Glomerular endothelial cell (primary cell): Measurements from ENCODE around the gene CPSF6. TPM values are rescaled to one million over a fixed set of nuclear protein-coding genes. Genes with fewer than 3 reads are reported as not detected.
"Not testable (repeated sequence)": the region's sequence is repeated elsewhere in the genome, so short reads cannot be mapped to it uniquely, and the experiment has no call there.

Source experiments
- DNase-seq: peaks from one replicate; pipeline ENCODE4 v3.0.0-alpha.2; 2011; ENCODE audit warnings: low read depth, low spot score; ENCODE audit errors: extremely low read depth
- total RNA-seq: library from RNA; depleted of rRNA; stranded (reverse); fragments of >200 nt; gene quantifications from 2 replicates; pipeline ENCODE4 v1.2.3, GENCODE V29; 2015

CPSF6 gene, protein sequence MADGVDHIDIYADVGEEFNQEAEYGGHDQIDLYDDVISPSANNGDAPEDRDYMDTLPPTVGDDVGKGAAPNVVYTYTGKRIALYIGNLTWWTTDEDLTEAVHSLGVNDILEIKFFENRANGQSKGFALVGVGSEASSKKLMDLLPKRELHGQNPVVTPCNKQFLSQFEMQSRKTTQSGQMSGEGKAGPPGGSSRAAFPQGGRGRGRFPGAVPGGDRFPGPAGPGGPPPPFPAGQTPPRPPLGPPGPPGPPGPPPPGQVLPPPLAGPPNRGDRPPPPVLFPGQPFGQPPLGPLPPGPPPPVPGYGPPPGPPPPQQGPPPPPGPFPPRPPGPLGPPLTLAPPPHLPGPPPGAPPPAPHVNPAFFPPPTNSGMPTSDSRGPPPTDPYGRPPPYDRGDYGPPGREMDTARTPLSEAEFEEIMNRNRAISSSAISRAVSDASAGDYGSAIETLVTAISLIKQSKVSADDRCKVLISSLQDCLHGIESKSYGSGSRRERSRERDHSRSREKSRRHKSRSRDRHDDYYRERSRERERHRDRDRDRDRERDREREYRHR
- total RNA-seq = 28.9 and 29.2 TPM in 2 replicates

DNA sequence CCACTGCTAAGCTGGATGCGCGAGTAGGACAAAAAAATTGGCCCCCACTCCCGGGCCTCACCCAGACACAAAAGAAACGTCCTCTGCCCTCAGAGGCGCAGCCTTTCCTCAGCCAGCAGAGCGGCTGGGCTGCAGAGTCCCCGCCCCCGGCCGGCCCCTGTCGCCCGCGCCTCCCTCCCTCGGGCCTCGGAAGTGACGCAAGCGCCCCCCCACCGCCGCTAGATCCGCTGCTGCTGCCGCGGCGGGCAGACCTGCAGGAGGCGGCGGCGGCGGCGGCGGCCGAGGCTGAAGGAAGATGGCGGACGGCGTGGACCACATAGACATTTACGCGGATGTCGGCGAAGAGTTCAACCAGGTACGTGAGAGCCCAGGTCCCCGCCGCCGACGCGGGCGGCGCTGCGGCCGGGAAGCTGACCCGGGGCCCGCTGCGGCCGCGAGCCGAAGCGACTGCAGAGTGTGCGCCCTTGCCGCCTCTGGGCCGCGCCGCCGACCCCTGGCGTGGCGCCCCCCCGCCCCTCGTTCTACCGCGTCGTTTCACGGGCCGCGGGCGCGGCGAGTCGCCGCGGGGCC, at the start of gene CPSF6:
Gene CPSF6, plus strand, starts transcription at position 218 of the 570 bp plus-strand sequence. Its CDS starts 78 bp downstream, at position 296.
- DNase-seq = peak; percentile 25

DNA sequence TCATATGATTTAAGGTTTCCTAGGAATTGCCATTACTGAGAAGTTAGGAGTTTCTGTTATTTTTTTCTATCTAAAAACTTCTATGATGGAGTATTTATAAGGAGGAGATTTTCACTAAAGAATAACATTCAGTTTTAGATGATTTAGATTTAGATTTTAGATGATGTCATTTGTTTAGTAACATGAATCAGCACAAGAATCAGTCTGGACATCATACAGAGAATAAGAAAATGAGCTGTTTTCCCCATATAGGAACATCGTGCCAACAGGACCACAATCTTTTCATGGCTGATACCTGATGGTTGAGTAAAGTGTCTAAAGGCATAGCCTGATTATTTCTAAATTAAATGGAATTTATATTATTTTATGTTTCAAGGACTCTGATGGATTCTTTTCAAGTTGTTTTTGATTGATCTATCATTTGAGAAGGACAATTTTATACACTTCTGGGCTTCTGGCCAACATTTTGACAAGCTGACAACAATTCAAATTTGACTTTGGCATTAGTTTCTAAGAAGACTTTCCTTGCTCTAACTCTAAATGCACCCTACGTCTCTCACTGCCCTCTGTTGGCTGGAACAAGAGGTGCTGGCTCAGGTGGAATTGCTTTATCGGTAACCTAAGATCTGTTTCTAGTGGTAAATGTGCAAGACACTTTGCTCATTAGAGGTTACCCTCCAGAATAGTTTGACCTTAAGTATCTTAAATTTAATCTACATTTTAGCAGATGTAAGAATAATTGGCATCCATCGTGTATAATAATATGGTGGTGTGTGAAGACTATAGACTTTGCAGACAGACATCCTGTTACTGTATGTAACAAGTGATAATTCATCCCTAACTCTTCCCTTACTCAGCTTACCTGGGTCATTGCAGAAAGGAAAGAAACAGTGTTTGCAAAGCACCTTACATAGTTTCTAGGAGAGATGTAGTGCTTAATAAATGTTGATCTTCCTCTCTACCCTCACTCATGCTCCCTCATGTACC, 42.8 kb upstream of the CPSF6 start:
- DNase-seq = no peak

DNA sequence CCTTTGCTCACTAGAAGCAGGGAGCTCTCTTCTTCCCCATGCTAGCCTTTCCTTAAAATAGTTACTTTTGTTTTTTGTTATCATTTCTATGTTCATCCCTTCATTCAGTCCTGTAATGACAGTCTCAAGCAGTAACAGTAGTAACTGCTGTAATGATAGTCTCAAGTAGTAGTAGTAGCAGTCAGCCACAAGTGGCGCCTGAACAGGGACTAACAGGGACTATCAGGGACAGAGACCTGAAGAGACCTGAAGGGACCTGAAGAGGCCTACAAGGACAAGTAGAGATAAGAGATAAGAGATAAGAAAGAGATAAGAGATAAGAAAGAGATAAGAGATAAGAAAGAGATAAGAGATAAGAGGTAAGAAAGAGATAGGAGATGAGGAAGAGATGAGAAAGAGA, 39.4 kb upstream of the CPSF6 start:
- DNase-seq = not testable (repeated sequence)

DNA sequence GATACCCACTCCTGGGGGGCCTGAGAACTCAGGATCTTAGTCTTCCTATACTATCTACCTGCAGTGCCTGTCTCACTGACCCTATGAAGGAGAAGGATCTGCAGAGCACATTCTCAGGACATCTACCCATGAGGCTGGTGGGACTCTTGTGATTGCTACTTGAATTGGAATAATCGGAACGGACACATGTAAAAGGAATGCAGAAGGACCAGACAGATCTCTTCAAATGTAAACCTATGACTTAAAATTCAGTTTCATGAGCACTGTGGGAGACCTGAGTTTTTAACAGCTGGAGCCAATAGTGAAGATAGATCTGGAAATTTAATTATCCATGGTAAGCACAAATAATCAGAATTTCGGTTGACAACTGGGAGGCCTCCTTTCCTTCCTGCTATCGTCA, 35.2 kb upstream of the CPSF6 start:
- DNase-seq = no peak

DNA sequence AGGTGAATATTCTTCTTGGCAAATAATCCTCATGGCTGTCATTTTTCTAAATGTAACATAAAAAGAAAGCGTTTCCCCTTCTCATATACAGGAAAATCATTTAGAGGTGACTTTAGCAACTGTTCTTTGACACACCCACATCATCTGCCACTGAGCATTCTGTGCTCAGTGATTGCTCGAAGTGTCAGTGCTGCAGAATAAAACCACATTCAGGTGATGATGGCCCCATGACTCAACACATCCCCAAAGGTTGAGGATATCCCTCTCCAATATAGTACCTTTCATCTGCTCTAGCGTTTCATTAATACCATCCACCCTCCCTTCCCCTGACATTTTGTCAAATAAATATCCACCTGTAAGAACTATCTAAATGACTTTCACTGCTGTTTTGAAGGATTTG, 28.7 kb upstream of the CPSF6 start:
- DNase-seq = no peak

DNA sequence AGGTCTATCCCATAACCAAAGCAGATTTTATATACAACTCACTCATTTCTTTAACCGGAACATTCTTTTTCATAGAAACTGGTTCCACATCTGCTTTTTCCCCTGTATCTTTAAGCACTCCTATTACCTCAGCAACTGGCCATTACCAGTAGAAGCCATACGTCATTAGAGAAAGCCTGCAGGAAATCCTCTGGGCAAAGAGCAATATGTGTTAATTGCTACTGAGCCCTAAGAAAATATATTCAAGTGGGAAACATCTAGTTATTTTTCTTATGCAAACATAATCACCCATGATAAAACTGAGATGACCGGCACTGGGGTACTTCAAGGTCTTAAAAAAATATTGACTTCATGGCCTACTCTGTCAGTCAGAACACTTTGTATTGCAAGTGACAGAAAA, 28.2 kb upstream of the CPSF6 start:
- DNase-seq = no peak

DNA sequence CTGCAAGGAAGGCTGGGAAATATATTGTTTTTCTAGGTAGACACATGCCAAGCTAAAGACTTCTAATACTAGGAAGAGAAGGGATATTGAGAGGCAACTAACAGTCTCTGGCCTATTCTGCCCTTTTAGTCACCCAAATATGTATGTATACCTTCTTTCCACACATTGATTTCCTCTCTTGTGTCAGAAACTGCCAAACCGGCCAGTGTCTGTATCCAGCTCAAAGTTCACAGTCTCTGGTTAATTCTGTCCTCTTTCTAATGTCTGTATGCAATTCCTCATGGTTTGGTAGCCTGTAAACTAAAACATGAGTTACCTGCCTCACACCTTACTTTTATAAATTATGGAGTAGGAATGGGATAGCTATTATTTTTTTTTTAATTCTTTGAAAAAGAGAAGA, 25.2 kb upstream of the CPSF6 start:
- no peak for DNase-seq

DNA sequence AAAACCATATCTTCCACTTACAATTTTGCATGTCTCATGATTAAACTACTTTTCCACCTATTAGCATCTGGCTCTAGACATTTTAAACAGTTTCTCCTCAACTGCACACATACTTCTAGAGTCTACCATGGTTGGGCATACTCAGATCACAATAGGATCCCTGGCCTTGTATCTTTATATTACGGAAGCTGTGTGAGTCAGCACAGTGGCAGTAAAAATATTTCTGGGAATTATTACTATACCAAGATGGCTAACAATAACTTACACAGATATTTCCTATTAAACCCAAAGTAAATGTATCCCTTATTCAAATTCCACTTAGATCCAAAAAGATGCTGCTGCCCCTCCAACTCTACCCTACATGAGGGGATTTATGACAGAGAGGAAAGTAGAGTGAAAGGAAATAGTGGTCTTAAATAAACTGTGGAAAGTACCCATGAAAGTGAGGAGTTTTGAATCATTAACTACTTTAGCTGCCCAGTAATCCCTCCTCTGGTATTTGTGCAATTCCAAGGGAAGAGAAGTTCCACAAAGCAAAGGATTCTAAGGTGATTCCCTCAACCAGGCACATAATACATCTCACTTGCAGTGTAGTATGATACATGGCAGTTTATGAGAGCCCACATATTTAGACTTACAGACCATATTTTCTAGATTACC, 14.0 kb upstream of the CPSF6 start:
- DNase-seq = no peak

DNA sequence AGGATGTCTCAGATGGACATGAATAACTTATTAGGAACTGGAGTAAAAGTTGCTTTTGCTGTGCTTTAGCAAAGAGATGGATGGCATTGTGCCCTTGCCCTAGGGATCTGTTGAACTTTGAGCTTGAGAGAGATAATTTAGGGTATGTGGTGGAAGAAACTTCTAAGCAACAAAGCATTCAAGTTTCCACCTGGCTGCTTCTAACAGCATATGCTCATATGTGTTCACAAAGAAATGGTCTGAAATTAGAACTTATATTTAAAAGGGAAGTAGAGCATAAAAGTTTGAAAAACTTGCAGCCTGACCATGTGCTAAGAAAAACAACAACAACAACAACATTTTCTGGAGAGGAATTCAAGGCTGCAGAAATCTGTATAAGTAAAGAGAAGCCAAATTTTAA, 7.9 kb upstream of the CPSF6 start:
- DNase-seq = no peak

DNA sequence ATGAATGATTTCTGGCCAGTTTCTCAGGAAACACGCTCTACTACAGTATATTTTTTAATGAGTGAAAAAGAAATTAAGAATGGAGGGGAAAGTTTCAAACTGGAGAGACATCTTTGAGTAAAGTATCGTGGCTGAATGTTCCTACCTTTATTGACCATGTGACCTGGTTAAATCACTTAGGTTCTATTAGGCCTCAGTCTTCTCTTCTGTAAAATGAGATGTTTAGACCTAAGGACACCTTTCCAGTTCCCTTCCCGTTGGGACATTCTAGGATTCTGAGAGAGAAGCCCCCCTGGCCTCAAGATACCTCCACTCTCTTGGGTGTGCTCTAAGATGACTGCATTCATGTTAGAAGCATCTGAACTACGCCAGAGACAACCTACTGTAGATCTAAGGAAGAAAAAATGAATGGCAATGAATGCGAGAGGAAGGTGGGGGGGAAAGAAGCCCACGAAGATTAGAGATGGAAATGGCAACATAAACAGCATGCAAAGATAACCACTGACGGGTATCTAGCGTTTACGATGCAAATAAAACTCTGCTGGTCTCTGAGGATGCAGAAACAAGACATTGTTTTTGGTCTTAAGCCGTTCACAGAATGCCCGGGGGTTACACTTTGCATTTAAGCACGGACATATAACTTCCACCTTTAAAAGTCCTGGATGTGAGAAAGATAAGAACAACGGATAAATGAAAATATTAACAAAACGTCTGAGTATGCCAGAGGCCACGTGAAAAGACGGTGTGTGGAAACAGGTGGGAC, 599 bp upstream of the CPSF6 start:
- no peak for DNase-seq

DNA sequence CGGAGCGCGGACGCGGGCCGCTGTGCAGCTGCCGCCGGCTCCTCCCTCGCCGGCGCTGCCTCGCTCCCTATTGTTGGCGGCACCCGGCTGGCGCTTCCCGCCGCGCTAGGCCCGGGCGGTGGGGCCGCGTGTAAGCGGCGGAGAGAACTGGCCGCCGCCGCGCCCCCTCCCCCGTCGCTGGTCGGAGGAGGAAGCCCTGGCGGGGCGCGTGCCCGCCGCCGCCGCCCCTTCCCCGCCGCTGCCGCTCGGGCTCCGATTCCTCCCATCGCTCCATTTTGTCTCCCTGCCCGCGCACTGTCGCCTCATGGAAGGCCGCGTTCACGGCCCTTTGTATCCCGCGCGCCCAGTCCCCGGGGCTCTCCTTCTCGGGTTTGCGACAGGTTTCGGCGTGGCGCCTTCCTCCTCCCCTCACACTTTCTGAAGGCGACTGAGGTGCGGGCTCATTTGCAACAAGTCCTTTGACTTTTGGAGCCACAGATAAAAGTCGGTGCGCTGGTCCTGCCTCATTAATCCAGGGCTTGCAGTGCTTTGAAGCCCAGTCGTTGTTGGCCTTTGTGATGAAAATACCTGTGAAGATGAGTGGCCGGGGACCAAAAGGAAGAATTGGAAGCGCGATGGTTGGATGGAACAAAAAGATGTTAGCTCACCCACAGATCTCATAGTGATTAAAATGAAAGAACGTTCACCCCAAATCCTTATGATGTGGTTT, 707 bp downstream of the CPSF6 start:
- DNase-seq = no peak

DNA sequence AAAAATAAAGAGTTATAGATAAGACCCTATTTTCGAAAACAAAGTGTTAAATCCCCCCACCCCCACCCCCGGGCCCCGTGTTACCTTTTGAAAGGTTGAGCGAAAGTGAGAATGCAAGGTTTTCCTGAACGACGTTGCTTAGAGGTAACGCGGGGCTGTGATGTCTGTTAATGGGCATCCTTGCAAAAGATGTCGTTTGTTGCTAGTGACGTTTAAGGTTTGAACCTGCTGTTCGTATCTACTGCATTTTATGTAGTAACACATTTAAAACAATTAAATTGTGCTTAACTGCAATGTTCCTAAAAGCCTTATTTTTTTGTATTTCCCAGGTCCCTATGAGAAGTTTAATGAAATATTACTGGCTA, 1.2 kb downstream of the CPSF6 start:
- DNase-seq = no peak

DNA sequence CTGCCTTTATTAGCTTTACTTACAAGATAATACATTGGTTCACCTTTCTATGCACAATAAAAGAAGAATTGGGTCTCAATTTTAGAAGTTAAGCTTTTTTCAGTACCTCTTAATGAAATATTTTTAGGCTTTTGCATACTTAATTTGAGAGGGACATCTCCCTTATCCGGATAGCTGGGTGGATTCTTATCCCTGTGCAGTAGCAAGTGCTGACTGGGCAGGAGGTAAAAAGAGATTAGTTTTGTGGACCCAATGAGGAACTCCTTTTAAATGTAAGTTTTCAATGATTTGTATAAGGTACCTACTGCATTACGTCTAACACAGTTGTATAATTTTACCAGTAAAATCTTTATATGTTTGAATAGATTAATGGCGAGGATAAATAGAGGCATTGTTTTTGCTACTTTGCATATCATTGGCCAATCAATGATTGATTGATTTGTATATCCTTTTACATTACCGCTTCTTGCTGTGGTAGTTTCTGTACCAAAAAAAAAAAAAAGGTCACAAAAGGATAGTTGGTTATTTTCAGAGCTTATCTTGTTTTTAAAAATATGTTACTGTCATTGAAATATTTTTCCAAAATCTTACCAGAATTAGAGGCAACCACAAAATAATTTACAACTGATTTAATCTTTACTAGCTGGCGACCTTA, 2.2 kb downstream of the CPSF6 start:
- no peak for DNase-seq

DNA sequence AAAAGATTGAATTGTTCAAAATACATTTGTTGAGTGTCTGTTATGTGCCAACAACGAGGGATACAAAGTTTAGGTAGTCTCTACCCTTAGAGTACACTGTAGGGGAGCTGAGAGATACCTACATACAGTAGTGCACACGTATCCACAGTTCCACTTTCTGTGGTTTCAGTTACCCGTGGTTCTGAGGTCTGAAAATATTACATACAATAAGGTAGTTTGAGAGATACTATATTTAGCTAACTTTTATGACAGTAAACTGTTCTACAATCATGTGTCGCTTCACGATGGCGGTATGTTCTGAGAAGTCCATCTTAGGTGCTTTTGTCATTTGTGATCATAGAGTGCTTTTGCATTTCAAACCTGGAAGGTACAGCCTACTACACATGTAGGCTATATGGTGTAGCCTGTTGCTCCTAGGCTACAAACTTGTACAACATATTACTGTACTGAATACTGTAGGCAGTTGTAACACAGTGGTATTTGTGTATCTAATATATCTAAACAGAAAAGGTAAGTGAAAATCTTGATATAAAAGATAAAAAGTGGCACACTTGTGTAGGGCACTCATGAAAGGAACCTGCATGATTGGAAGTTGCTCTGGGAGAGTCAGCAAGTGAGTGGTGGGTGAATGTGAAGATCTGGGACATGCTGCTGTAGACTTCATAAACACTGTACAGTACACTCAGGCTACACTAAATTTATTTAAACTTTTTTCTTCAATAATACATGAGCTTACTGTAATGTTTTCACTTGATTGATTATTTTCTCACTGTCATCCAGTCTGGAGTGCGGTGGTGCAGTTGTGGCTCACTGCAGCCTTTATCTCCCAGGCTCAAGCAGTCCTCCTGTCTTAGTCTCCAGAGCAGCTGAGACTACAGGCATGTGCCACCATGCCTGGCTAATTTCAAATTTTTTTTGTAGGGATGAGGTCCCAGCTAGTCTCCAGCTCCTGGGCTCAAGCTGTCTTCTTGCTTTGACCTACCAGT, 4.0 kb downstream of the CPSF6 start:
- DNase-seq = no peak

DNA sequence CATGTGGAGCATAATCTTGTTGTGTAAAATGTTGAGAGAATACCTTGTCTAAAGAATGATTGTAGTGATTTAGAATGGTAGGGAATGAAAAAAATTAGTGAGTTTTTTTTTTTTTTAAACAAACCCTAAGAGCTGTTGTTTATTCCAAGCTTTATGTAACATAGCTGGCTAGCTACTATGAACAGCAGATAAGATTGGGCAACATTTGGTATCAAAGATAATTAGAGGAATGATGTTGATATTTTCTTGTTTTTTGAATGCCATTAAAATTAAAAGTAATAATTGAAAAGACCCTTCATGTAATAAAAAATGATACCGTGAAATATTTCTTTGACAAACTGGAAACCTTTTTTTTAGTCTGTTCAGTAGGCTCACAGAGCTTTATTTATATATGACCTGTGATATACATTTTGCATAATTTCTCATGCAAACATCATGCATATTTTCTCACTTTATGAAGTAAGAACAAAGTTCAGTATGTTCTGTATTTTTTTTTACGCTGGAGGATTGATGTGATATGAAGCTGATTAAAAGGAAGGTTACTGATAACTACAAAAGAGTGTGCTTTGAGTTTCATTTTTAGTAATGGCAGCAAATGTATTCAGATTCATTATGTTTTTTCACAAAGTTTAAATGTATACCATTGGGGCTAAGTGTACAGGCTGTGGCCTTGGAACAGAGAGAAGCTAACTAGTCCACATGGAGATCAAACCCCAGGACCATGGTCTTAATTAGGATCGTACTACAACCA, 8.1 kb downstream of the CPSF6 start:
- DNase-seq = no peak

DNA sequence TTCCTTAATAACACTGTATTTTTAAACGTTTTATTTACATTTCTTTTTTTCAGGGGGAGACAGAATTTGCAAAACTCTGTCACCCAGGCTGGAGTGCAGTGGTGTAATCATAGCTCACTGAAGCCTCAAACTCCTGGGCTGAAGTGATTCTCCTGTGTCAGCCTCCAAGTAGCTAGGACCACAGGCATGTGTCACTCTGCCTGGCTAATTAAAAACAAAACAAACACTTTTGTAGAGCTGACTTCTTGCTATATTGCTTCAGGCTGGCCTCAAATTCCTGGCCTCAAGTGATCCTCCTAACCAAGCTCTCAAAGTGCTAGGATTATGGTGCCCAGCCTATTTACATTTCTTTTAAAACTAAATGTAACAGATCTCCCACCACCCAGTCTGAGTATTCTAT, 12.7 kb downstream of the CPSF6 start:
- DNase-seq = no peak

DNA sequence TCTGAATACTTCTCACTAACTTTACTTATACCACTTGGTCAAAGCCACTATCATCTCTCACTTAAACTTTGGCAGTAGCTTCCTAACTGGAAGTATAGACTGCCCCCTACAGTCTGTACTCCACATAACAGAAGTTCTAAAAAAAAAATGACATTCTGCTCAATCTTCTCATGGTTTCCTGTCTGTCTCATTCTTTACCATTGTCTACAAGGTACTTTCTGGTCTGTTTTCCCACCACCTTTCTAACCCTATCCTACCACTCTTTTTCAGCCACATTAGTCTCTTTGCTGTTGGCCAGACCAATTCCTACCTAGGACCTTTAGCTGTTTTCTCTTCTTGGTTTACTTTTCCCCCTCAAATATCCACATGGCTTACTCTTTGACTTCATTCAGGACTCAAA, 14.7 kb downstream of the CPSF6 start:
- peak; percentile 56 for DNase-seq
